Smooth muscle cell (in vitro differentiated cells): ENCODE results near the gene NTN1. TPM values are rescaled to one million over a fixed set of nuclear protein-coding genes. Genes with fewer than 3 reads are reported as not detected.

Experiments used
- DNase-seq: peaks from one replicate; lab custom pipeline; 2025; ENCODE audit not compliant: unreplicated experiment; lab: John Stamatoyannopoulos, UW
- H2AFZ ChIP-seq: fragments of 200-600 bp; sonication (generic); 2 replicates; pipeline ENCODE4 v1.6.0; 2016; ENCODE audit warnings: antibody characterized with exemption, low read depth, mild to moderate bottlenecking
- H3F3A ChIP-seq: fragments of 200-600 bp; sonication (generic); 2 replicates; pipeline ENCODE4 v1.6.0; 2017; ENCODE audit warnings: antibody characterized with exemption, low read depth
- H3K27ac ChIP-seq: fragments of 200-600 bp; sonication (generic); 2 replicates; pipeline ENCODE4 v1.5.1; 2016; ENCODE audit warnings: low read depth, mild to moderate bottlenecking
- H3K27me3 ChIP-seq: fragments of 200-600 bp; sonication (generic); 2 replicates; pipeline ENCODE4 v1.6.1; 2016; ENCODE audit warnings: low read depth, mild to moderate bottlenecking
- H3K36me3 ChIP-seq: fragments of 200-600 bp; sonication (generic); 2 replicates; pipeline ENCODE4 v1.5.1; 2016; ENCODE audit warnings: low read depth
- H3K4me1 ChIP-seq: fragments of 200-600 bp; sonication (generic); 2 replicates; pipeline ENCODE4 v1.5.1; 2016; ENCODE audit warnings: low read depth
- H3K4me2 ChIP-seq: fragments of 200-600 bp; sonication (generic); 2 replicates; pipeline ENCODE4 v1.6.0; 2016; ENCODE audit warnings: mild to moderate bottlenecking
- H3K4me3 ChIP-seq: fragments of 200-600 bp; sonication (generic); 2 replicates; pipeline ENCODE4 v1.5.1; 2016; ENCODE audit warnings: mild to moderate bottlenecking
- H3K79me2 ChIP-seq: fragments of 200-600 bp; sonication (generic); 2 replicates; pipeline ENCODE4 v1.6.0; 2016; ENCODE audit warnings: low read depth, mild to moderate bottlenecking
- H3K9ac ChIP-seq: fragments of 200-600 bp; sonication (generic); 2 replicates; pipeline ENCODE4 v1.6.0; 2016; ENCODE audit warnings: low read depth
- H3K9me3 ChIP-seq: fragments of 200-600 bp; sonication (generic); replicated peaks from 2 replicates; pipeline ENCODE4 v1.5.1; 2016; ENCODE audit warnings: low read depth
- H4K20me1 ChIP-seq: fragments of 200-600 bp; sonication (generic); 2 replicates; pipeline ENCODE4 v1.6.0; 2016; ENCODE audit warnings: low read depth
- WGBS: methylation state at CpG from one replicate; pipeline ENCODE4 v1.1.7; 2016; ENCODE audit warnings: low lambda C conversion rate; 5-methylcytosine and 5-hydroxymethylcytosine counted together
- polyA plus RNA-seq: library from polyadenylated mRNA; unstranded; fragments of >200 nt; fragmentation: Nextera tagmentation; extraction: Ambion mirVana; gene quantifications from 2 replicates; pipeline ENCODE4 v1.2.1, GENCODE V29; 2016
- total RNA-seq: library from RNA; depleted of rRNA; stranded (reverse); fragments of >200 nt; gene quantifications from 2 replicates; pipeline ENCODE4 v1.2.3, GENCODE V29; 2014
- TF ChIP-seq, protein P1 (sequence below): fragments of 200-600 bp; sonication (generic); IDR thresholded peaks from 2 replicates; pipeline ENCODE4 v1.5.1; 2017; ENCODE audit warnings: borderline replicate concordance, mild to moderate bottlenecking, antibody characterized with exemption; ENCODE audit not compliant: insufficient read depth, poor library complexity, severe bottlenecking

Gene NTN1
- total and polyA plus RNA-seq, 2 experiments from 2014 or later, result 0.07 to 0.72 TPM

DNA sequence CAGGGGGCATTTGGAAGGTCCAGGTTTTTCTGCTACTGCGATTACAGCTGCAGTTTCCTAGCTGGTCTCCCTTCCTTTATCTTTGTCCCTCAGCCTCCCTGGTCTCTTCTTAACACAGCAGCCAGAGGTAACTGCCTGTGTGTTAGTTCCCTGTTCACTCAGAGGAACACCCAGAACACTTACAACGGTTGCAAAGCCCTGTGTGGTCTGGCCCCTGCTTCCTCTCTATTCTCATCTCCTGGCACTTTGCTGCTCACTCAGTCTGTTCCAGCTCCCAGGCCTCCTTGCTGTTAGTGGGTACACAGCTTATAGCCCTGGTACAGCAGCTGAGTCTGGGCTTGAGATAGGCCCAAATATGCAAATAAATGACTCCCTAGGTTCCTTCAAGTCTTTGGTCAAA lies 16.4 kb downstream of the NTN1 start:
- TF ChIP-seq, protein P1, sequence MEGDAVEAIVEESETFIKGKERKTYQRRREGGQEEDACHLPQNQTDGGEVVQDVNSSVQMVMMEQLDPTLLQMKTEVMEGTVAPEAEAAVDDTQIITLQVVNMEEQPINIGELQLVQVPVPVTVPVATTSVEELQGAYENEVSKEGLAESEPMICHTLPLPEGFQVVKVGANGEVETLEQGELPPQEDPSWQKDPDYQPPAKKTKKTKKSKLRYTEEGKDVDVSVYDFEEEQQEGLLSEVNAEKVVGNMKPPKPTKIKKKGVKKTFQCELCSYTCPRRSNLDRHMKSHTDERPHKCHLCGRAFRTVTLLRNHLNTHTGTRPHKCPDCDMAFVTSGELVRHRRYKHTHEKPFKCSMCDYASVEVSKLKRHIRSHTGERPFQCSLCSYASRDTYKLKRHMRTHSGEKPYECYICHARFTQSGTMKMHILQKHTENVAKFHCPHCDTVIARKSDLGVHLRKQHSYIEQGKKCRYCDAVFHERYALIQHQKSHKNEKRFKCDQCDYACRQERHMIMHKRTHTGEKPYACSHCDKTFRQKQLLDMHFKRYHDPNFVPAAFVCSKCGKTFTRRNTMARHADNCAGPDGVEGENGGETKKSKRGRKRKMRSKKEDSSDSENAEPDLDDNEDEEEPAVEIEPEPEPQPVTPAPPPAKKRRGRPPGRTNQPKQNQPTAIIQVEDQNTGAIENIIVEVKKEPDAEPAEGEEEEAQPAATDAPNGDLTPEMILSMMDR, result no peak
- Histone ChIP-seq H3K9me3 (peaks cover 4% of the 10 kb centered on the region), H3K79me2 (no peaks in the 10 kb centered on the region), H3K36me3 (no peaks in the 10 kb centered on the region), H3K4me1 (no peaks in the 10 kb centered on the region), H3K4me2 (no peak overlapping the region), H3K9ac (no peak overlapping the region), H3K4me3 (no peak overlapping the region), H3K27ac (no peak overlapping the region), H4K20me1 (no peaks in the 10 kb centered on the region), H3F3A (no peaks in the 10 kb centered on the region), H2AFZ (no peak overlapping the region), H3K27me3 (peaks cover 1% of the 10 kb centered on the region)
- no peak for DNase-seq
- WGBS, result 82% methylated on average over 2 of the region's 2 CpGs

DNA sequence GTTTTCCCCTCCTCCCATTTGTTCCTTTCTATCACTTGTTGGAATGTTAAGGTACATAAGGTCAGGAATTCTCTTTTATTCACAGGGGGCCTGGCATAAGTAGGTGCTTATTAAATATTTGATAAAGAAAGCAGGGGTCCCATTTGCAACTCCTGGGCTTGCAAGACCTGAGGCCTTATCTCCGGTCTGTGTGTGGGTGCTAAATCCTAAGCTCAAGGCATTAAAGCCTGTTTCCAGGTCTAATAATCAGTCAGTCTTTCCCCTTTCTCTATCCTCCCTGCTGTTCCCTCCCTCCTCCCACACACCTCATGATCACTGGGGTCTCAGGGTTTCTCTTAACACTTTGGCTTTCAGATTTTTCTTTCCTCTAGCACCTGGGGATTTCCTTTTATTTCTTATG lies 17.1 kb downstream of the NTN1 start:
- Histone ChIP-seq H3K27ac (no peak overlapping the region), H3K79me2 (no peaks in the 10 kb centered on the region), H3F3A (no peaks in the 10 kb centered on the region), H3K4me1 (no peaks in the 10 kb centered on the region), H3K4me3 (no peak overlapping the region), H3K9ac (no peak overlapping the region), H3K9me3 (peaks cover 4% of the 10 kb centered on the region), H4K20me1 (no peaks in the 10 kb centered on the region), H2AFZ (no peak overlapping the region), H3K36me3 (no peaks in the 10 kb centered on the region), H3K4me2 (no peak overlapping the region), H3K27me3 (no peaks in the 10 kb centered on the region)
- WGBS, result 81% methylated on average over 1 of the region's 1 CpG
- DNase-seq, result no peak
- TF ChIP-seq, protein P1, result no peak

DNA sequence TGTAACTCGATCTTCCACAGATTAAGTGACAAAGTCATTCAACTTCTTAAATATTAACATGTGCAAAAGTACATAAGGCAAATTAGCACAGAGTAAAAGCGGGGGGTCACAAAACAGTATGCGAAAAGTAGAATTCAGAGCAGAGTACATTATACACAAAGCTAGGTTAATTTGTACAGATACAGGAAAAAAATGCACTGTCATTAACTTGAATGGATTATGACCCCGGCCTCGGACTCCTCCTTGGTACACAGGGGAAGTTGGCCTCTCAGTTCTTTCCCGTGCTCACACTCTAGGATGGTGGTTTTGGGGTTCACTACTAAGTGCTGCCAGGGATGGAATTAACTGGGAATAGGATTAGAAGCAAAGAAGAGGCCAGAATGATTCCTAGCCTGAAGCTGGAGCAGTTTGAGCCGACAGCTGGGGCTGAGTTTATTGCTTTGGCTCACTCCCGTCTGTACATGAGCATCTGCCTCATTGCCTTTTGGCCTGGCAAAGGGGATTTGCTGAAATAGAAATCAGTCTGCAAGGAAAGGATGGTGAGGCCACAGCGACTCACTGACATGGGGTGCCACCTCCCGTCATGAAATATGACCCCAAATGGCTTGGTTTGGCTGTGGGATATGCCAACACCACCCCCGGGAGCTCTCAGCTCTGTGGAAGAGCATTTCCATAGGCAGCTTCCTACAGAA lies 23.6 kb downstream of the NTN1 start:
- Histone ChIP-seq H3F3A (no peaks in the 10 kb centered on the region), H2AFZ (no peak overlapping the region), H3K4me2 (no peak overlapping the region), H3K79me2 (no peaks in the 10 kb centered on the region), H3K4me3 (no peak overlapping the region), H3K4me1 (no peaks in the 10 kb centered on the region), H3K9ac (no peak overlapping the region), H3K36me3 (no peaks in the 10 kb centered on the region), H3K27me3 (peaks cover 4% of the 10 kb centered on the region), H3K27ac (no peak overlapping the region), H3K9me3 (no peaks in the 10 kb centered on the region), H4K20me1 (no peaks in the 10 kb centered on the region)
- 82% methylated on average over 11 of the region's 11 CpGs for WGBS
- DNase-seq, result no peak
- TF ChIP-seq, protein P1, result no peak
